Fibroblast of the aortic adventitia (primary cell): ENCODE data around the gene LYRM7. TPM values are rescaled to one million over a fixed set of nuclear protein-coding genes. Genes with fewer than 3 reads are reported as not detected.
"Not testable (repeated sequence)": the region's sequence is repeated elsewhere in the genome, so short reads cannot be mapped to it uniquely, and the experiment has no call there.

Experiments
- DNase-seq: peaks from one replicate; pipeline ENCODE4 v3.0.0-alpha.2; 2010; ENCODE audit warnings: low read depth
- H3K4me3 ChIP-seq: 2 replicates; pipeline ENCODE4 v1.5.1; 2011; ENCODE audit warnings: low read depth, mild to moderate bottlenecking, control low read depth, low read length, moderate library complexity
- total RNA-seq: library from RNA; depleted of rRNA; stranded (reverse); fragments of >200 nt; gene quantifications from 2 replicates; pipeline ENCODE4 v1.2.3, GENCODE V29; 2012; ENCODE audit warnings: low replicate concordance
- TF ChIP-seq, protein P1 (sequence below): IDR thresholded peaks from 2 replicates; pipeline ENCODE4 v1.5.1; 2011; ENCODE audit warnings: mild to moderate bottlenecking, low read length, control low read depth, inconsistent platforms; ENCODE audit not compliant: insufficient read depth

LYRM7 gene
- total RNA-seq, 1 donor, result 12.9 TPM

DNA sequence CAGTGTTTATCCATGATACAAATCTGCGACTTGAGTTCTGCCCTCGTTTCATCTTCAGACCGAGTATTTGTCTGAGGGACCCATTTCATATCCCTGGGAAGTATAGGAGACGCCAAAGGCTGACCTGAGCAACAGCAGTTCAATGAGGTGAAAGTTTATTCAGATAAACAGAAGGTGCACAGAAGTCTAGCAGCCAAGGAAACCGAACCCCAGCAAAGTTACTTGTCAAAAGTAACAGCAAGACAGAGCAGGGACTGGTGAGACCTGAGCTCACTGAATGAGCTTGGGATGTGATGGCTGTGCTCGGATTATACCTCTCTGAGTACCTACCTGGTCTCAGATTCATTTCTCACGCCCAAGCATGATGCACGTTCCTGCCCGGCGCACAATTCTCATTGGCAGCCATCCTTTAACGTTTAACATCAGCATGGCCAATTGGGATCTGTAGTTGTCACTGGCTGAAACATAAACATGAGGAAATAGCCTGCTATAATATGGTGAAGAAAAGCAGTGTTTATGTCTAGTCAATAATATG, 599 bp downstream of the LYRM7 start:
- TF ChIP-seq, protein P1, sequence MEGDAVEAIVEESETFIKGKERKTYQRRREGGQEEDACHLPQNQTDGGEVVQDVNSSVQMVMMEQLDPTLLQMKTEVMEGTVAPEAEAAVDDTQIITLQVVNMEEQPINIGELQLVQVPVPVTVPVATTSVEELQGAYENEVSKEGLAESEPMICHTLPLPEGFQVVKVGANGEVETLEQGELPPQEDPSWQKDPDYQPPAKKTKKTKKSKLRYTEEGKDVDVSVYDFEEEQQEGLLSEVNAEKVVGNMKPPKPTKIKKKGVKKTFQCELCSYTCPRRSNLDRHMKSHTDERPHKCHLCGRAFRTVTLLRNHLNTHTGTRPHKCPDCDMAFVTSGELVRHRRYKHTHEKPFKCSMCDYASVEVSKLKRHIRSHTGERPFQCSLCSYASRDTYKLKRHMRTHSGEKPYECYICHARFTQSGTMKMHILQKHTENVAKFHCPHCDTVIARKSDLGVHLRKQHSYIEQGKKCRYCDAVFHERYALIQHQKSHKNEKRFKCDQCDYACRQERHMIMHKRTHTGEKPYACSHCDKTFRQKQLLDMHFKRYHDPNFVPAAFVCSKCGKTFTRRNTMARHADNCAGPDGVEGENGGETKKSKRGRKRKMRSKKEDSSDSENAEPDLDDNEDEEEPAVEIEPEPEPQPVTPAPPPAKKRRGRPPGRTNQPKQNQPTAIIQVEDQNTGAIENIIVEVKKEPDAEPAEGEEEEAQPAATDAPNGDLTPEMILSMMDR, result no peak
- H3K4me3 ChIP-seq, result peak overlapping the region; percentile 71
- DNase-seq, result no peak

DNA sequence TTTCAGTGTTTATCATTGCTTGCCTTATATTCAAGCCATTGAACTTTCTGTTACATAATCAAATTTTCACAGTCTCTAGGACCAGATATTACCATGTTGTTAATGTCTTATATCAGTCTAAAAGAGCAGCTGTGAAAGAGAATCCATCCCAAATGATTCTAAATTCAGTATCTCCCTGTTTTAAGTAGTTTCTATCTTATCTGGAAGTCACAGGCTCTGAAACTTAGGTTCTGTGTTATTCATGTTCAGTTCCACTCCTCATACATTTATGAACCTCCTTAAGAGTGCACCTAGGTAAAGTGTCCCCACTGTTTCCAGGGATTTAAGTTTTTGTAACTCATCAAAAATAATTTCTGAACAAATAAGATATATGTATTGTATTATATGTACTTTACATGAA, 9.7 kb downstream of the LYRM7 start:
- H3K4me3 ChIP-seq, result no peak overlapping the region
- DNase-seq, result no peak
- TF ChIP-seq, protein P1, result no peak

DNA sequence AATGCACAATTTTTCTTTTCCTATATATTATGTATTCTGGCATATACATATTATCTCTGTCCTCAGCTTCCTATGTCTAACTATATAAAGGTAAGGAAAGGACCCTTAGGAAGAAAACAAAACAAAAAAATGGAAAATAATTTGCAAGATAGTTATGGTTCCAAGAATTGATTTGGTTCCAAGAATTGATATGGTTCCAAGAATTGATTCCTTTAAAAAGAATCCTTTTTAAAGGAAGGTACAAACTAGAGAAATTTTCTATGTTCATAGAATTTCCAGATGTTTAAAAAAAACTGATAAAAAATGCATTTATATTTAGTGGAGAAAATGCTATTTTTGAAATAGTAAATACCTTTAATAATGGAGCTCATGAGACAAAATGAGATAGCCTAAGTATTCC, 12.1 kb downstream of the LYRM7 start:
- TF ChIP-seq, protein P1, result no peak
- no peak for DNase-seq

DNA sequence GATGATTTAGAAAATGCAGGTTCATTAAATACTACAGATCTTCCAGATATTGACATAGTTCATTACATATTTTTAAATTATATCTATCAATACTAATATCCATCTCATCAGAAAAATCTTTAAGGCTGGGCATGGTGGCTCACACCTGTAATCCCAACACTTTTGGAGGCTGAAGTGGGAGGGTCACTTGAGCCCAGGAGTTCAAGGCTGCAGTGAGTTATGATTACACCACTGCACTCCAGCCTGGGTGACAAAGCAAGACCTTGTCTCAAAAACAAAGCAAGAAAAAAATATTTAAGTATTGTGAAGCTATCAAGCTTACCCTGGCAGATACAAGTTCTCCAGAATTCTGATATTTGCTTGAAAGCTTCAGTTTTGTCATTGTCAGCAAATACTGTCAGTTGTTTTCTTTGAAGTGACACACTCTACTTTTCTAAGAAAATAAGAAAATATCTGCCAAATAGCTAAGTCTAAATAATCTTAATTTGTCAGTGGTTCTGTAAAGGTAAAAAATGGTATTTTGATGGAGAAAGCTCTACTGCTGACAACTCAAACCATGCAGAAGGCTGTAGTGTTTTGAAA, 14.9 kb downstream of the LYRM7 start:
- H3K4me3 ChIP-seq, result no peak overlapping the region
- TF ChIP-seq, protein P1, result no peak
- DNase-seq, result no peak

More for the DNA sequence above, 12.1 kb downstream of the LYRM7 start:
- H3K4me3 ChIP-seq, result no peak overlapping the region

DNA sequence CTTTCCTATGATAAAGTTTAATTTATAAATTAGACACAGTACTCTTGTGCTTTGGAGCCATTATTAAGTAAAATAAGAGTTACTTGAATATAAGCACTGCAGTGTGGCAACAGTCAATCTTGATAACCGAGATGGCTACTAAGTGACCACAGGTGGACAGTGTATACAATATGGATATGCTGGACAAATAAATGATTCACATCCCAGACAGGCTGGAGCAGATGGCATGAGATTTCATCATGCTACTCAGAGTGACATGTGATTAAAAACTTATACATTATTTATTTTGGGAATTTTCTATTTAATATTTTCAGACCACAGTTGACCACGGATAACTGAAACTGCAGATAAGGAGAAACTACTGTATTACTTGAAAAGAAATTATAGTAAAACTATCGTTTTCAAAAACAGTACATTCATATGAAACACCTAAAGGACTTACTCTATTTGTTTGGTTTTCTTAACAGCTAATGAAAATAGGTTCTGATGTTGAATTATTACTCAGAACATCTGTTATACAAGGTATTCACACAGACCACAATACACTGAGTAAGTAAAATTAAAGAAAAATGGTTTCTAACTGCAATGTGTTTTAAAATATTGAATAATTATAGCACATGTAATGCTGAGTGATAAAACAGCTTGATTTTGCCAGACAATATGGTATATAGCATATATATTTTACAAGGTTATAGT, 16.0 kb downstream of the LYRM7 start:
- no peak overlapping the region for H3K4me3 ChIP-seq
- TF ChIP-seq, protein P1, result no peak
- DNase-seq, result peak; percentile 36

DNA sequence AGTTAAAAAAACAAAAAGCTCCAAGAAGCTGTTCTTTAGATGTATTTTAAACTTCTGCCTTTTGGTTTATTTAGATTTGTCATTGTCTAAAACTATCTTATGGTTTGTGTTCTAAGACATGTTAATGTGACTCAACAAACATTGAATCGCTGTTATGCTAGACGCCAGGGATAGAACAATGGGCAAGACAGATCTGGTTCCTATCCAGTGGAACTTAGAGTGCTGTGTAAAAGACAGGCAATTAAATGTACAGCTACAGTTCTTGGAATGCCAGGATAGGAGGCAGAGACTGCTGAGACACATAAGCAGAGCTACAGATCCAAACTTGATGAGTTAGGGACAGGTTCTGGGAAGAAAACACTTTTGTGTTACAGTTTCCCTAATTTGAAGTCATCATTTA, 22.4 kb downstream of the LYRM7 start:
- TF ChIP-seq, protein P1, result no peak
- DNase-seq, result peak; percentile 89
- H3K4me3 ChIP-seq, result no peak overlapping the region

DNA sequence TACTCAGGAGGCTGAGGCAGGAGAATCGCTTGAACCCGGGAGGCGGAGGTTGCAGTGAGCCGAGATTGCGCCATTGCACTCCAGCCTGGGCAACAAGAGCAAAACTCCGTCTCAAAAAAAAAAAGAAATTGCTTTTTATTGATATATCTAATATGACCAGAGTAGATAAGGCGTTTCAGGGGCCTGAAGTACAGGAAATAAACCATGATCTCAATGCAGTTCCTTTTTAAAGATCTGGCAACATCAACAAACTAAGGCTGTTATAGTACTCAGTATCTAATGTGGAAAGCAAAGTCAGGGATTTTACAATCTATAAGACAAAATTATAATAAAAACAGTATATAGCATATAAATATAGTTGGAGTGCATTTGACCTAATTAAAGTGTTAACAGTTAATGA, 23.2 kb downstream of the LYRM7 start:
- not testable (repeated sequence) for H3K4me3 ChIP-seq, DNase-seq
